GM18861 (cell line): ENCODE results near the gene RPL28.

Experiments
- ATAC-seq: cut with Tn5 transposase; IDR thresholded peaks from one replicate; pipeline ENCODE4 v1.9.1; 2021; ENCODE audit not compliant: unreplicated experiment

Gene RPL28

DNA sequence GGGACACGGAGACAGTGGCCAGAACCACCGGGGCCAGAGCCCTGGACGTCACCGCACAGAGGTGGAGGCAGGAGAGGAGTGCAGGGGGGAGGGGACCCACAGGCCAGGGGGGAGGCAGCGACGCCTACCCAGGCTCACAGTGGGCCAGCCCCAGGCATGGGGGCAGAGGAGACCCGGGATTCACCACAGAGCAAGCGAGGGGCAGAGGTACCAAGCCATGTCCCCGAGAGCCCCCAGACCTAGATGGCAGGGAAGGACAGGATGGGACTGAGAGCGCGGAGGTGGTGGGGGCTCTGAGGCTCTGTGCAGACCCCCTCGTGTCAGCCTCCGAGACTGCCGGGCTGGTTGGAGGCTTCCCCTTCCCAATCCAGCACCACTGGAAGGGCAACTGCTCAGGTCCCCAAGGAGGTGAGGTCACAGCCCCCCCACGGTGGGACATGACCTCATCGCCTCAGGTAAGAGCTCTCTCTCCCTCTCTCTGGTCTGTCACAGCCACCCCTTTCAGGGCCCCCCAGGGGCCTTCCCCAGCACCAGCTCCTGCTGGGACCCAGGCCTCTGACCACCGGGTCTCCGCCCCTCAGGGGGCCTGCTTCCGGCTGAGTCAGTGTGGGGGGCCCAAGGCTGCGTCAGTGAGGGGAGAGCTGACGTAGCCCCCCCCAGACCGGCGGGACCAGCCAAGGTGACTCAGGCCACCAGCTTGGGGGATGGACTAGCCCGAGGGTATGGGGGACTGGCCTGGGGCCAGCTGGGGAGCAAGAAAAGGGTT lies 13.2 kb upstream of the RPL28 start:
- ATAC-seq = no peak

DNA sequence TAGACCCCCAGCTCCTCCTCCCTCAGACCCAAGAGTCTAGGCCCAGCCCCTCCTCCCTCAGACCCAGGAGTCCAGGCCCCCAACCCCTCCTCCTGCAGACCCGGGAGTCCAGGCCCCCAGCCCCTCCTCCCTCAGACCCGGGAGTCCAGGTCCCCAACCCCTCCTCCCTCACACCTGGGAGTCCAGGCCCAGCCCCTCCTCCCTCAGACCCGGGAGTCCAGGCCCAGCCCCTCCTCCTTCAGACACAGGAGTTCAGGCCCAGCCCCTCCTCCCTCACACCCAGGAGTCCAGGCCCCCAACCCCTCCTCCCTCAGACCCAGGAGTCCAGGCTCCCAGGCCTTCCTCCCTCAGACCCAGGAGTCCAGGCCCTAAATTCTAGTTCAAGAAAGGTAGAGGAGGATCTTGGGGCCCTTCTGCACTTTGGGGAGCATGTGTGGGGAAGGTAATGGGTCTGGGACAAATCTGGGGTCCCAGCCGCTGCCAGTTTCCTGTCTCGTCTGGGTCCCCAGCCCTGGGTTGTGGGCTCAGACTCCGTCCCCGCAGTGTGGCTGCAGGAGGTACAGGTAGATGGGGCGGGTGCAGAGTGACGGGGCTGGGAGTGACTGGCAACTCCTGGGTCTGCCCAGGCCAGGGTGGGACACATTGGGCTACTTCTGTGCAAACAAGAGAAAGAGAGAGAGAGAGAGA lies 12.3 kb upstream of the RPL28 start:
- ATAC-seq = no peak

DNA sequence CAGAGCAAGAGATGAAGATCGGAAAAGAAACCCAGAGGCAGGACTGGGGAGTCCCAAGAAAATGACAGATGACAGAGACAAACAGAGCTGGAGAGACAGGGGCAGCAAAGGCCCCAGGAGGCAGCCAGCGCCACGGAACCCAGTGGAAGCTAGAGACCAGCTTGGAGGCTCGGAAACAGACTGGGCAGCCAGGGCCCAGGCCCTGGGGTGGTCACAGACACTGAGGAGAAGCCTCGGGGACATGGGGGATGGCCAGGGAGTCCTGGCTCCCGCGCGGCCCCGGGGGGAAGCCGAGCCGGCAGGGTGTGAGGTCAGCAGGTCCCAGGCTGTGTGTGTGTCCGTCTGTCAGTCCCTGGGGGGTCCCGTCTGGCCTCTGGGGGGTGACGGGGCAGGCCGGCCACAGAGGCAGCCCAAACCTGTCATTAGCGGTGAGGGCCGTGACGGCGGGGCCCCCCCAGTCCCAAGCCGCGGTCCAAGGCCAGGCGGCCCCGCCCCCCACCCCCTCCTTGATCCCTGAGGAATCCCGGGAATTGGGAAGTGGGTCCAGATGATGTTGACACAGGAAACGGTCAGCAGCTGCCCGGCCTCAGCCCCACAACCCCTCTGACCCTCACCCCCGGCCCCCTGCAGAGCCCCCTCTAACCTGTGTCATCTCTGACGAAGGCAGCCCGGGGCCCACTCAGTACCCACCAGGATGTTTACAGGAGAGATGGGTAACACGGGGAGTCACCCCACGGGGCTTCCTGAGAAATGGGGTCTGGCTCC lies 11.6 kb upstream of the RPL28 start:
- ATAC-seq = no peak

DNA sequence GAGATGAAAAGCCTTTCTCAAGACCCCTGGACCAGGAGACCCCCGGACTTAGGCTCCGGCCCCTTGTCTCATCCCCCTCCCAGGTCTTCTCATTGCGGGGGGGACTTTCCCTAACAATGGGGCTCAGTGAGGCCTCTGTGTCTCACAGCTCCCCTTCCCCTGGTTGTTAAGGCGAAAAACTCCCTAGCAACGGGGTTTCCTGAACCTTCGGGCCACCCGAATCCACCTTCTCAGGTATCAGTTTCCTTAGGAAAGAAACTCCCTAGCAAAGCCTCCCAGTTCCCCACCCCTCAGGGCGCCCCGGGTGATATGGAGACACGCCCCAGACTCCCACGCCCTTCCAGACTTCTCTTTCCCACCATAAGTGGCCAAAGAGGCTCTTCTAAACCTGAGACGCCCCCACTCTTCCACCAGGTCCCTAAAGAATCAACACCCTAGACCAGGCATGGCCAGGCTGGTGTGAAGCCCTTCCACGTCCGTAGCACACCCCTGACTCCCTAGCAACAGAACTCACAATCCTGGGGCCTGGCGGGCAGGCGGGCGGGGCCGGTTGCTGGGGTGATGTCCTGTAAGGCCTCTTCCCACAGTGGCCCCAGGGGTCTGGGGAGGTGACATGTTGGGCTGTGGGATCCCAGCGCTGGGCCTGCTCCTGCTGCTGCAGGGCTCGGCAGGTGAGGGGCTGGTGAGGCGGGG lies 9.3 kb upstream of the RPL28 start, which contains the start of gene TMEM190:
Gene TMEM190, plus strand, starts transcription at position 586 of the 693 bp plus-strand sequence. Its CDS starts 28 bp downstream, at position 614.
- no peak for ATAC-seq

DNA sequence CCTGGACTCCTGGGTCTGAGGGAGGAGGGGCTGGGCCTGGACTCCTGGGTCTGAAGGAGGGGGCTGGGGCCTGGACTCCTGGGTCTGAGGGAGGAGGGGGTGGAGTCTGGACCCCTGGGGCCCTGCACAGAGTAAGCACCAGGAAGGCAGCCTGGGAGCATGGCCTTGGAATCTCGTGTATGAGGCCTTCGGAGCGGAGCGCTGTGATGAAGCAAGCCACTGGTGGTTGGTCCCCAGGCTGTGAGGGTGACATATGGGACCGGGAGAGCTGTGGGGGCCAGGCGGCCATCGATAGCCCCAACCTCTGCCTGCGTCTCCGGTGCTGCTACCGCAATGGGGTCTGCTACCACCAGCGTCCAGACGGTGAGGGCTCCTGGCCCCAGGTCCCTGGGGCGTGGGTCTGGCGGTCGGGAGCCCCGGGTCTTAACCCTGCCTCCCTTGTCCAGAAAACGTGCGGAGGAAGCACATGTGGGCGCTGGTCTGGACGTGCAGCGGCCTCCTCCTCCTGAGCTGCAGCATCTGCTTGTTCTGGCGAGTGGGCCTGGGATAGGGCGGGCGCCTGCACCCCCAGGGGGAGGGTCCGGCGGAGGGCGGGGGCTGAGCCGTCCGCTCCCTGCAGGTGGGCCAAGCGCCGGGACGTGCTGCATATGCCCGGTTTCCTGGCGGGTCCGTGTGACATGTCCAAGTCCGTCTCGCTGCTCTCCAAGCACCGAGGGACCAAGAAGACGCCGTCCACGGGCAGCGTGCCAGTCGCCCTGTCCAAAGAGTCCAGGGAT lies 8.2 kb upstream of the RPL28 start:
- no peak for ATAC-seq

DNA sequence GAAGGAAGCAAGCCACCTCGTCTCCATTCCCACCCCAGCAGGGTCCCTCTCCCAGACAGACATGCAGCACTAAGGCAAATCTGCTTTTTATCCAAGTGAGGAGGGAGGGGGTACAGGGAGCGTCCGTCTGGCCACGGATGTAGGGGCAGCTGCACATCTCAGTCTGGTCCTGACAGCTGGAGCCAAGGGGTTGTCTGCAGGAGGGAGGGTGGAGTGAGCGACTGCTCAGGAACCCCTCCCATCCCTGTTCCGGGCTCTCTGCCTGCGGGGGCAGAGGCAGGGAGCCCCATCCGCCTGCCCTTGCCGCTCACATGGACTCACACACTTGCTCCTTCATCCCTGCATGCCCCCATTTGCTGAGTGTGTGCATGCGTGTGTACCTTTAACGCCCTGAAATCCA lies 6.6 kb upstream of the RPL28 start:
- no peak for ATAC-seq

DNA sequence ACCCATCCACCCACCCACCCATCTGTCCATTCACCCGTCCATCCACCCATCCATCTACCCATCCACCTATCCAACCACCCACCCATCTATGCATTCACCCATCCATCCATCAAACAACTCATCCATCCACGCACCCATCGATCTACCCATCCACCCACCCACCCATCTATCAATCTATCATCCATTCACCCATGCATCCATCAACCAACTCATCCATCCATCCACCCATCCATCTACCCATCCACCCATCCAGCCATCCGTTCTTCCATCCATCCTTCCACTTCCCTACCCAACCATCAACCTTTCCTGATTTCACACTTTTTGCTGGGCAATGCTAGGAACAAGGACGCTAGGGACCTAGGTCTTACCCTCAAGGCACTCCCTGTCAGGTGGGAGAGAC lies 3.7 kb upstream of the RPL28 start:
- no peak for ATAC-seq

DNA sequence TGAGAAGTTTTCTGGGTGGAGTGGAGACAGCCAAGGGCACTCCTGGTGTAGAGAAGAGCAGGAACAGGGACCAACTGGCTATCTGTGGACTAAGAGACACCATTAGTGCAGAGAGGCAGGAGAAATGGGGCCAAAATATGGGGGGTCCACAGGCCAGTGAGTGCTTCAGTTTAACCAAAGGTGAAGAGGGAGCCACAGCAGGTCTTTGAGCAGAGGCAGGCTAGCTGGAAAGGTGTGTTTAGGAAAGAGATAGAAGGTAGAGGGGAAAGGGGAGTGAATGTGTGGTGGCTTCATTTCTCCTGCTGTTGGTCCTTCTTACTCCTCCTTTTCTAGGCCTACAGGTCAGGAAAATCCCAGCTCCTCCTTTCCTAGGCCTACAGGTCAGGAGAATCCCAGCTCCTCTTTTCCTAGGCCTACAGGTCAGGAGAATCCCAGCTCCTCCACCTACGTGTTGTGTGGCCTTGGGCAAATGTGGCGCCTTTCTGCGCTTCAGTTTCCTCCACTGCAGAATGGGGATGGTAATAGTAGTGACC lies 3.1 kb upstream of the RPL28 start:
- ATAC-seq = no peak

DNA sequence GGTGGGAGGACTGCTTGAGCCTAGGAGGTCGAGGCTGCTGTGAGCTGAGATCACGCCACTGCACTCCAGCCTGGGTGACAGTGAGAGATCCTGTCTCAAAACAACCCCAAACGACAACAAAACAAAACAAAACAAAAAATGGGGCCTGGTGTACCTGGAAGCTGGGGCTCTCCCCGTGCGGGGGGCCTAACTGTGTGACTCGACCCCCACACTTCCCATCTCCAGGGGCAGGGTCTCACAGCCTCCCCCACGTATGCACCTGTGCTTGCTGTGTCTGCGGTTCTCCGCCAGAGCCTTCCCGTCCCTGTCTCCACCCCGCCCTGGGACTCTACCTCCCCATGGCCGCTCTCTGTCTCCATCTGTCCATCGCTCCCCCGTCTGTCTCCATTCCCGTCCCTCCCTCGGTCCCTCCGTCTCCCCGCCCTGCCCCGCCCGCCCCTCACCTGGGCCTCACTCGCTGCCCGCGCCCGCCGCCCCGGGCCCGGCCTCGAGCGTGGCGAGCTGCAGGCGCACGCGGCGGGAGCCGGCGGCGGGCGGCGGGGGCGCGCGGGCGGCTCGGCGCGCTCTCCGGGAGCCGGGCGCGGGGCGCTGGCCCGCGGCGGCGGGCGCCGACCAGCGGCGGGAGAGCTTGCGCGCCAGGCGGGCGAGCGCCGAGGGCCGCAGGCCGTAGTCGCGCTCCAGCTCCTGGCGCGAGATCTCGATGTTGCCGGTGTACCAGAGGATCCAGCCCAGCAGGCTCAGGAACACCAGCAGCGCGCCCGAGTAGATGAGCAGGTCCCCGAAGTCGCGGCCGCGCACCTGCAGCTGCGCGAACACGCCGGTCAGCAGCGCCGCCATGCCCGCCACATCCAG lies 2.2 kb upstream of the RPL28 start:
- no peak for ATAC-seq

DNA sequence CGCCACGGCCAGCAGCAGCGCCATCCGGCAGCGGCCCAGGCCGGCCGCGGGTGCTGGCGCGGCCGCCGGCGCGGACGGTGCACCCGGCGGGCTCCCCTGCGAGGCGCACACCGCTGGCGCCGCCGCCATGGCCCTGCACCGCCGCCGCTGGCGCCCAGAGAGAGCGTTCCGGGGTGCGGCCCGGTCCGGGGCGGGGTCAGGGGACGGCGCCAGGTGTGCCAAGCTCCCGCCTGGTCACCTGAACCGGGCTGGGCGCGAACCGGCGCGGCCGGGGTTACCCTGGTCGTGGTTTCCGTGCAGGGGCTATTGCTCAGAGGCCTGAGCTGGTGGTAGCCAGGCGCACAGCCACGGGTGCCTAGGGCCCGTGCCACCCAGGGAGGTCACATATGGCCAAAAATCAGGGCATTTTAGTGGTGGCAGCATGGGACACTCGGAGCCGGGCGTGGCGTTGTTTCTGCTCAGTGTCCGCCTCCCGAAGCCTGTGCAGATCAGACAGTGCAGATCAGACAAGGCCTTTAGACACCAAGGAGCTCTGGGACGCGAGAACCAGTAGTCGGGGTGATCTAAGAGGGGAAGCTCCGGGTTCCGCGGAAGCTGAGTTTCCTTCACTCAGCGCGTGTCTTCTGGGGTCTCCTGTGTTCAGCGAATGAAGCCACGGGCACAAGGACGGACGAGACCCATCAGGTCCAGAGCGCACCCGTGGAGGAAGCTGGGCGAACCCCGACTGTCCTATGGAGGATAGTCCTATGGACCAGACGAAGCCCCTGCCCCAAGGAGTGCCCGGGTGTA lies 1.4 kb upstream of the RPL28 start, which contains the start of gene TMEM238:
Gene TMEM238, minus strand, starts transcription at position 162 of the 789 bp plus-strand sequence. Its CDS starts 33 bp downstream, at position 129.
- ATAC-seq = no peak

DNA sequence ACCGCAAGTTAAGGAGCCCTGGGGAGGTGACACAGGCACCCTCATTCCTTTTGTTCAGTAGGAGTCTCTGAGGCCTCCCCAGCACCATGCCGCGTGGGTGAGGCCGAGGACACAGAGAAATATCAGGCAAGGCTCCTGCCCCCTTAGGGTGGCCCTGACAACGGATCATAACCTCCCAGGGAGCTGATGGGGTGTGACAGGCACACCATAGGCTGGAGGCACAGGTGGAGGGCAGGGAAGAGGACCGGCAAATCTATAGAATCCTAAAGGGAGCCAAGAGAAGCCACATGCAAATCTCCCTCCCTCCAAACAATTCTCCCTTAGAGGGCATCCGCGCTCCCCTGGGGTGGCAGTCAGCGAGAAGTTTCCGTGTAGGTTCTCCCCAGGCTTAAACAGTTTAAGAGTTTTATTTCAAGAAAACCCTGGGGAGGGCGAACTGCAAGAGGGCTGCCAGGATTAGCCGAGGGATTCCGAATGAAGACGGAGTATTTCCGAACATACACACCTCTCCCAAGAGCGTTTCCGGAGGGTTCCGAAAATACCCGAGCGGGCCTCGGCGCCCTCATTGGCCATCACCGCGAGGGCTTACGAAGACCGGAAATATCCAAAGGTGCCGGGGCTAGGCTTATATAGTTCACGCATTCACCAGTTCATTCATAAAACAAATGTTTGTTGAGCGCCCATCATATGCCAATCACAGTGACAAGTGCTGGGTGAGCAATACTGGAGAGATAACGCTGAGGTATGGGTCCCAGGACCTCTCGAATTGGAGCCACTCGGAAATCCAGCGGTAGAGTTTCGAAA lies 610 bp upstream of the RPL28 start:
- ATAC-seq = peak; percentile 51

DNA sequence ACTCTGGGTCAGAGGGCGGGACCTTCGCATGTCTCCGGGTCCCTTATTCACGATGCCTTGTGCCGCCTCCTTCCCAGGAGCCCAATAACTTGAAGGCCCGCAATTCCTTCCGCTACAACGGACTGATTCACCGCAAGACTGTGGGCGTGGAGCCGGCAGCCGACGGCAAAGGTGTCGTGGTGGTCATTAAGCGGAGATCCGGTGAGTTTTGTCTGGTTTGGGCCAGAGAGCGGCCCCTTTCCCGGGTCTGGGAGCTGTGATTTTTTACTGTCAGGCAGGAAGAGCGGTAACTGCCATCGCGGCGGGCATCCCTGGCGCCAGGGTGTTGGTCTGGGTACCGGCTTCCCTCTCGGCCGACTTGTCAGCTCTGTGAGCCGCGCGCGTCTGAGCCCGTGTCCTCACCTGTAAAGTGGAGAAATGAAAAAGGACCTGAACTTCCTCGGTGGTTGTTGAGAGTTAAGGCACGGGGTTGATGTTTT lies 800 bp downstream of the RPL28 start:
- no peak for ATAC-seq

DNA sequence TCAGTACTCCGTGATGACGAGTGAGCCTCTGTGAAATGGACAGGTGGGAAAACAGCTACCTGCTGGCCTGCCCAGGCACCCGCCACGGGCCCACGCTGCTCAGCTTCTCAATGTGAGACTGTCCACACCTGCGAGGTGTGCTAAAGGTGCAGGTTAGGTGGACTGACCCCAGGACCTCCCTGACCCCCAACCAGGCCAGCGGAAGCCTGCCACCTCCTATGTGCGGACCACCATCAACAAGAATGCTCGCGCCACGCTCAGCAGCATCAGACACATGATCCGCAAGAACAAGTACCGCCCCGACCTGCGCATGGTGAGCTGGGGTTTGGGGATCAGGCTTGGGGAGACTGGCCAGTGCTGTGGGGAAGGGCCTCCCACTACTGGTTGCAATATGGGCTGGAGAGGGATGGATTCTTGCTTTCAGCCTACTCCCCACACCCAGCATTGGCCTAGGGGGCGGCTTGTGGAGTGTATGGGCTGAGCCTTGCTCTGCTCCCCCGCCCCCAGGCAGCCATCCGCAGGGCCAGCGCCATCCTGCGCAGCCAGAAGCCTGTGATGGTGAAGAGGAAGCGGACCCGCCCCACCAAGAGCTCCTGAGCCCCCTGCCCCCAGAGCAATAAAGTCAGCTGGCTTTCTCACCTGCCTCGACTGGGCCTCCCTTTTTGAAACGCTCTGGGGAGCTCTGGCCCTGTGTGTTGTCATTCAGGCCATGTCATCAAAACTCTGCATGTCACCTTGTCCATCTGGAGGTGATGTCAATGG lies 2.2 kb downstream of the RPL28 start:
- ATAC-seq = no peak

DNA sequence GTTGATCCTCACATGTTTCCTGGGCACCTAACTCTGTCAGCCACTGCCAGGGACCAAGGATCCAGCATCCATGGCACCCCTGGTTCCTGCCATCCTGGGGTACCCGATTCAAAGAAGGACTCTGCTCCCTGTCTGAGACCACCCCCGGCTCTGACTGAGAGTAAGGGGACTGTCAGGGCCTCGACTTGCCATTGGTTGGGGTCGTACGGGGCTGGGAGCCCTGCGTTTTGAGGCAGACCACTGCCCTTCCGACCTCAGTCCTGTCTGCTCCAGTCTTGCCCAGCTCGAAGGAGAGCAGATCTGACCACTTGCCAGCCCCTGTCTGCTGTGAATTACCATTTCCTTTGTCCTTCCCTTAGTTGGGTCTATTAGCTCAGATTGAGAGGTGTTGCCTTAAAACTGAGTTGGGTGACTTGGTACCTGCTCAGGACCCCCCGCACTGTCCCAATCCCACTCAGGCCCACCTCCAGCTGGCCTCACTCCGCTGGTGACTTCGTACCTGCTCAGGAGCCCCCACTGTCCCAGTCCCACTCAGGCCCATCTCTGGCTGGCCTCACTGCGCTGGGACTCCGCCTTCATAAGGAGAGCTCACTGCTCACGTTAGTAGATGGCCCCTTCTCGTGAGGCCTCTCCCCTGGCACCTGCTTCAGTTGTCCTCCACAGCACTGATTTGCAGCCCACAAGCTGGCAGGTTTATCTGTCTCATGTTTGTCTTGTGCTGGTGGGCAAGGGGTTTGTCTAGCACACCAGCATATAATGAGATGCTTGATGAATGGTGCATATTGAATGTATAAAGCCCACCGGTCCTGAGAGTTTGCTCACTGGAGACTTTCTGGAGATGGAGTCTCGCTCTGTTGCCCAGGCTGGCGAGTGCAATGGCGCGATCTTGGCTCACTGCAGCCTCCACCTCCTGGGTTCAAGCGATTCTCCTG lies 3.9 kb downstream of the RPL28 start:
- ATAC-seq = no peak

DNA sequence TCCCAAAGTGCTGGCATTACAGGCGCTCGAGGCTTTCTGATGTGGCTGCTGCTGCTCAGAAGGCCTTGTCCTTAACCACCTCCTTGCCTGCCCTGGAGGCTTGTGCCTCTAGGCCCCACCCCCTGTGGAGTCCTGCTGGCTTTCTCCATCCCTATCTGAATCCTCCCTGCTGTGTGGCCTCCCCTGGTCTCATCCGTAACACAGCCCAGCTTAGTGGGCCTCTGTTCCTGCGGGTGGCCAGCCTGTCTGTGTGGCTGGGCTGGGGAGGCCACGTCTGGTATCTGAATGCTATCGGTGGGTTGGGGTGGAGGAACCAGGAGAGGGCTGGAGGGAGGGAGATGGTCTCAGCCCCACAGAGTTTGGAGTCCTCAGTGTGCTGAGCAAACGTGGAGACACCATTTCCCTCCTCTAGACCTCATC lies 4.7 kb downstream of the RPL28 start:
- ATAC-seq = no peak
